ENCODE results near the gene PIK3R3. TPM values are rescaled to one million over a fixed set of nuclear protein-coding genes. Genes with fewer than 3 reads are reported as not detected.
"Not testable (repeated sequence)": the region's sequence is repeated elsewhere in the genome, so short reads cannot be mapped to it uniquely, and the experiment has no call there.

PIK3R3 gene
- total and polyA plus RNA-seq, 2 experiments from 2014 or later: 1.6 to 1.9 TPM

DNA sequence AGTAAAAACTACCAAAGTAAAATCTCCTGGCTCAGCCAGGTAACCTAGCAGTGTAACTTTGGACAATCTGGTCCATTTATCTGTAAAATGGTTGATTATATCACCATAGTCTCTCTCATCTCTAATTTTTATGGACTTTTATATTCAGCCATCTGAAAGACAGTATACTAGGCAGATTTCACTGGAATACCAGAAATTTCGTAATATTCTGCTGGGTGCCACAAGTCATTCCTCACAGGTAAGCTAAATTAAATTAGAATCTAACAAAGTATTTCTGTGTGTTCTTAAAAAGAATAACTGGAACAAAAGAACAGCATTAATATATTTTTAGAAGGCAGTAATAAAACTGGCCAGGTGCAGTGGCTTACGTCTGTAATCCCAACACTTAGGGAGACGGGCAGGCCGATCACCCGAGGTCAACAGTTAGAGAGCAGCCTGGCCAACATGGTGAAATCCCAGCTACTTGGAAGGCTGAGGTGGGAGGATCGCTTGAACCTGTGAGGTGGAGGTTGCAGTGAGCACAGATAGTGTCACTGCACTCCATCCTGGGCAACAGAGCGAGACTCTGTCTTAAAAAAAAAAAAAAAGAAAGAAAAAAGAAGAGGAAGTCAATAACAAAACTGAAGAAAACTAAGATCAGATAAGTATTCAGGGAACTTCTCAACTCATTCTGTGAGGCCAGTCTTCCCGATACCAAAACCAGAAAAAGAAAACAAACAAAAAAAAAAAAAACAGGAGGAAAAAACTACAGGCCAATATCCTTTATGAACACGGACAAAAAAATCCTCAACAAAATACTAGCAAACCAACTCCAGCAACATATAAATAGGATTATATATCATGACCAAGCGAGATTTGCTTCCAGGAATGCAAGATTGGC is 35.9 kb downstream of the PIK3R3 start:
- Histone ChIP-seq H3K4me3 (no peak overlapping the region), H3F3A (ENCODE audit: insufficient read depth) (no peaks in the 10 kb centered on the region), H3K36me3 (ENCODE audit: low read depth) (no peaks in the 10 kb centered on the region), H4K20me1 (ENCODE audit: insufficient read depth) (no peaks in the 10 kb centered on the region), H3K9me3 (ENCODE audit: low read depth) (no peaks in the 10 kb centered on the region), H3K4me2 (ENCODE audit: unreplicated experiment) (no peak overlapping the region), H3K9ac (no peak overlapping the region), H3K27ac (no peak overlapping the region), H3K4me1 (ENCODE audit: insufficient read depth) (no peaks in the 10 kb centered on the region), H3K9me2 (ENCODE audit: insufficient read depth) (no peaks in the 10 kb centered on the region), H3K27me3 (replicated peaks; ENCODE audit: insufficient read depth) (no peaks in the 10 kb centered on the region), H3K79me2 (ENCODE audit: insufficient read depth) (no peaks in the 10 kb centered on the region), H2AFZ (no peak overlapping the region)
- WGBS, 2 experiments (ENCODE audit: low coverage in 1 of 2, low lambda C conversion rate in 2 of 2, missing lambda C conversion rate in 2 of 2): 81 to 82% methylated on average over 9 to 10 of the region's 10 CpGs
- no peak for DNase-seq
- TF ChIP-seq EZH2phosphoT487 (IDR thresholded peaks at IDR 0.05; ENCODE audit: insufficient read depth, low read depth) (no peak), EZH2 (IDR thresholded peaks at IDR 0.05; ENCODE audit: insufficient read depth, poor library complexity, severe bottlenecking) (no peak)
- in situ Hi-C loops (cut with MboI): no loop called here

DNA sequence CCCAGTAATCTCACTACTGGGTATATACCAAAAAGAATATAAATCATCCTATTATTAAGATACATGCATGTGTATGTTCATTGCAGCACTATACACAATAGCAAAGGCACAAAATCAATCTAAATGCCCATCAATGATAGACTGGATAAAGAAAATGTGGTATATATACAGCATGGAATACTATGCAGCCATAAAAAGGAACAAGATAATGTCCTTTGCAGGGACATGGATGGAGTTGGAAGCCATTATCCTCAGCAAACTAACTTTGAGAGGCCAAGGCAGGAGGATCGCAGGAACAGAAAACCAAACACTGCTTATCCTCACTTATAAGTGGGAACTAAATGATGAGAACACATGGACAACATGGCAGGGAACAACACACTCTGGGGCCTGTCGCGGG is 37.3 kb downstream of the PIK3R3 start:
- H3K9ac ChIP-seq; H3K27ac ChIP-seq; H2AFZ ChIP-seq; H3K27me3 ChIP-seq (replicated peaks; ENCODE audit: insufficient read depth); H3K9me2 ChIP-seq (ENCODE audit: insufficient read depth); H3K79me2 ChIP-seq (ENCODE audit: insufficient read depth); in situ Hi-C loops (cut with MboI); H3F3A ChIP-seq (ENCODE audit: insufficient read depth); H3K9me3 ChIP-seq (ENCODE audit: low read depth); H3K4me3 ChIP-seq; H3K4me2 ChIP-seq (ENCODE audit: unreplicated experiment); H4K20me1 ChIP-seq (ENCODE audit: insufficient read depth); DNase-seq; H3K36me3 ChIP-seq (ENCODE audit: low read depth); H3K4me1 ChIP-seq (ENCODE audit: insufficient read depth): not testable (repeated sequence)
- WGBS, 2 experiments (ENCODE audit: low coverage in 1 of 2, low lambda C conversion rate in 2 of 2, missing lambda C conversion rate in 2 of 2): 80 to 90% methylated on average over 3 of the region's 3 CpGs

DNA sequence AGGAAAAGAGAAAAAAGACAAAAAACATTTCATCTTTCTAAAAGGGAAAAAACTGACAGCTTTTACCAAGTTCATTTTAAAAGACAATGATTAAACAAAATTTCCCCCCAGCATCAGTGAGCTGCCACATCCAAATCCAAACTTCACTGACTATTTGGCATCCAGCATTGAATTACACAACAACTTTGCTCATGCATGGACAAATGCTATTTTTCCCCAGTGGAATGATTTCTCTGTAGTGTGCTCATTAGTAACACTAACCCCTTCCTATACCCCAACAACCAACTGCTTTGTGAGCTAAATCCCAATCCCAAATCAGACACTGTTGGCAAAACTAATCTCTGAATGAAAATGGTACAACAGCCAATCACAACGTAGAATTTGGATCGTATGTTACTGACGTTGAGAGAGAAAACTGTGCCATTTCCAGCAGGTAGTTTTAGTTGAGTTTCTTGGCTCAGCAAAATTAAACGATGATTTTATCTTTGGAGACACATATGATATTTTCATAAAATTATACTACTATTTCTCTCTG is 37.9 kb downstream of the PIK3R3 start:
- Histone ChIP-seq H3K79me2 (ENCODE audit: insufficient read depth) (no peaks in the 10 kb centered on the region), H3K4me3 (no peak overlapping the region), H3F3A (ENCODE audit: insufficient read depth) (no peaks in the 10 kb centered on the region), H3K27ac (no peak overlapping the region), H4K20me1 (ENCODE audit: insufficient read depth) (no peaks in the 10 kb centered on the region), H3K27me3 (replicated peaks; ENCODE audit: insufficient read depth) (no peaks in the 10 kb centered on the region), H3K9me2 (ENCODE audit: insufficient read depth) (no peaks in the 10 kb centered on the region), H2AFZ (no peak overlapping the region), H3K4me1 (ENCODE audit: insufficient read depth) (no peaks in the 10 kb centered on the region), H3K9ac (no peak overlapping the region), H3K9me3 (ENCODE audit: low read depth) (no peaks in the 10 kb centered on the region), H3K36me3 (ENCODE audit: low read depth) (no peaks in the 10 kb centered on the region), H3K4me2 (ENCODE audit: unreplicated experiment) (no peak overlapping the region)
- no peak for TF ChIP-seq EZH2 (IDR thresholded peaks at IDR 0.05; ENCODE audit: insufficient read depth, poor library complexity, severe bottlenecking)
- no peak for TF ChIP-seq EZH2phosphoT487 (IDR thresholded peaks at IDR 0.05; ENCODE audit: insufficient read depth, low read depth)
- peak; percentile 12 for DNase-seq
- in situ Hi-C loops (cut with MboI): no loop called here
- WGBS, 2 experiments (ENCODE audit: low coverage in 1 of 2, low lambda C conversion rate in 2 of 2, missing lambda C conversion rate in 2 of 2): 67 to 71% methylated on average over 4 of the region's 4 CpGs

DNA sequence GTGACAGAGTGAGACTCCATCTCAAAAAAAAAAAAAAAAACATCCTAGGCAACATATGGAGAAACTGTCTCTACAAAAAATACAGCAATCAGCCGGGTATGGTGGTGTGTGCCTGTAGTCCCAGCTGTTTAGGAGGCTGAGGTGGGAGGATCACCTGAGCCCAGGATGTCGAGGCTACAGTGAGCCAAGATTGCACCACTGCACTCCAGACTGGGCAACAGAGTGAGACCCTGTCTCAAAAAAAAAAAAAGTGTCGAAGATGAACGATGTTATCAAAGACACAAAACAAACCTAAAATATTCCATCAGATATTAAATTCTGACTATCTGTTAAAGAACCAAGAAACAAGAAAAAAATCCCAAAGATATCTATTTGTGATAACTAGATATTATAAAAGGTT is 38.6 kb downstream of the PIK3R3 start:
- H3K9ac ChIP-seq; DNase-seq; H3K27ac ChIP-seq; in situ Hi-C loops (cut with MboI); H4K20me1 ChIP-seq (ENCODE audit: insufficient read depth); H3K36me3 ChIP-seq (ENCODE audit: low read depth); H3K27me3 ChIP-seq (replicated peaks; ENCODE audit: insufficient read depth); H3K79me2 ChIP-seq (ENCODE audit: insufficient read depth); H3K9me2 ChIP-seq (ENCODE audit: insufficient read depth); H3K9me3 ChIP-seq (ENCODE audit: low read depth); H3K4me1 ChIP-seq (ENCODE audit: insufficient read depth); H2AFZ ChIP-seq; H3K4me2 ChIP-seq (ENCODE audit: unreplicated experiment); H3K4me3 ChIP-seq; H3F3A ChIP-seq (ENCODE audit: insufficient read depth): not testable (repeated sequence)
- 80% methylated on average over 4 of the region's 4 CpGs for WGBS, 2 experiments (ENCODE audit: low coverage in 1 of 2, low lambda C conversion rate in 2 of 2, missing lambda C conversion rate in 2 of 2)

Data from GM23248 (cell line).